Panc1 (cell line): ENCODE results near the gene FRMD8. TPM values are rescaled to one million over a fixed set of nuclear protein-coding genes. Genes with fewer than 3 reads are reported as not detected.
A peak's percentile ranks its signal among the peaks of the same experiment; 100 is the strongest.

Experiments
- ATAC-seq: fragments of 200-7000 bp; cut with Tn5 transposase; 2 replicates; pipeline ENCODE4 v1.9.1; 2020; ENCODE audit warnings: mild to moderate bottlenecking, moderate library complexity
- BruUV-seq: library from RNA; stranded (reverse); fragments of 400-500 nt; replicated peaks from 2 replicates; lab custom pipeline; 2021; lab: Mats Ljungman, UMichigan
- CTCF ChIA-PET: fragments of 300-600 bp; sonication (Branson Sonifier 250); formaldehyde crosslinking; loops from one replicate; lab custom pipeline; 2022; ENCODE audit warnings: antibody characterized with exemption; lab: Charles Lee
- POLR2A ChIA-PET: fragments of 300-600 bp; sonication (Branson Sonifier 250); formaldehyde crosslinking; loops from one replicate; lab custom pipeline; 2022; ENCODE audit warnings: antibody characterized with exemption; lab: Charles Lee
- DNase-seq: peaks from one replicate; pipeline ENCODE4 v3.0.0-alpha.2; 2010; ENCODE audit warnings: low read depth, low spot score
- H3K27ac ChIP-seq: 2 replicates; pipeline ENCODE4 v1.5.1; 2011; ENCODE audit warnings: mild to moderate bottlenecking, low read length, inconsistent platforms
- H3K27me3 ChIP-seq: fragments of 200-500 bp; sonication (Bioruptor generic); 2 replicates; pipeline ENCODE4 v1.6.0; 2014; ENCODE audit warnings: low read length, inconsistent platforms; ENCODE audit not compliant: control insufficient read depth, insufficient read depth
- H3K36me3 ChIP-seq: fragments of 200-500 bp; sonication (Bioruptor generic); 2 replicates; pipeline ENCODE4 v1.5.1; 2014; ENCODE audit warnings: inconsistent platforms, mild to moderate bottlenecking, low read length, moderate library complexity; ENCODE audit not compliant: control insufficient read depth, insufficient read depth
- H3K4me1 ChIP-seq: 2 replicates; pipeline ENCODE4 v1.5.1; 2011; ENCODE audit warnings: inconsistent platforms, mild to moderate bottlenecking, low read length, moderate library complexity; ENCODE audit not compliant: control insufficient read depth, insufficient read depth
- H3K4me3 ChIP-seq, 2 experiments: 2 replicates each; pipeline ENCODE4 v1.5.1; 2011 to 2012; ENCODE audit warnings: low read depth in 2 of 2, low read length in 2 of 2, mild to moderate bottlenecking in 2 of 2, inconsistent platforms in 1 of 2, moderate library complexity in 1 of 2
- H3K9me3 ChIP-seq: fragments of 200-500 bp; sonication (Bioruptor generic); 2 replicates; pipeline ENCODE4 v1.5.1; 2014; ENCODE audit warnings: low read depth, mild to moderate bottlenecking, inconsistent platforms, low read length, moderate library complexity; ENCODE audit not compliant: control insufficient read depth, insufficient read depth
- CTCF ChIP-seq: fragments of 450-650 bp; IDR thresholded peaks from 2 replicates; pipeline ENCODE4 v1.5.1; 2017; ENCODE audit warnings: mild to moderate bottlenecking
- POLR2AphosphoS5 ChIP-seq: IDR thresholded peaks from 2 replicates; pipeline ENCODE4 v1.6.1; 2012; ENCODE audit warnings: mild to moderate bottlenecking, low read depth, low read length, moderate library complexity
- REST ChIP-seq, 2 experiments: IDR thresholded peaks; 2 replicates each; pipeline ENCODE4 v1.6.1; 2011 to 2012; ENCODE audit warnings: low read depth in 2 of 2, control low read depth in 1 of 2, low read length in 1 of 2, mild to moderate bottlenecking in 1 of 2, moderate library complexity in 1 of 2; ENCODE audit not compliant: insufficient read depth in 1 of 2
- SIN3A ChIP-seq: IDR thresholded peaks from 2 replicates; pipeline ENCODE4 v1.6.1; 2012; ENCODE audit warnings: low read depth, mild to moderate bottlenecking, low read length, moderate library complexity, borderline replicate concordance; ENCODE audit not compliant: insufficient read depth
- TCF7L2 ChIP-seq: IDR thresholded peaks from 2 replicates; pipeline ENCODE4 v1.6.1; 2011; ENCODE audit warnings: mild to moderate bottlenecking, low read depth, low read length, inconsistent platforms
- in situ Hi-C: cut with HindIII; loops from 2 replicates; pipeline ENCODE4 v1.10.0; 2016; ENCODE audit warnings: low sequenced_read_pairs, low pct_unique_long_range_greater_than_20kb
- intact Hi-C: fragments of 100-400 bp; cut with micrococcal nuclease; formaldehyde crosslinking; loops from one replicate; pipeline ENCODE4 v1.10.0; 2022; ENCODE audit not compliant: unreplicated experiment
- total RNA-seq: library from RNA; stranded (reverse); gene quantifications from one replicate; pipeline ENCODE4 v1.2.1, GENCODE V29; 2021; ENCODE audit not compliant: unreplicated experiment

Gene FRMD8
- total RNA-seq, 1 experiment from 2014 or later, result 85.8 TPM

GRCh38 chr11:65445604-65446445 lies 59.4 kb downstream of the FRMD8 start:
- intact Hi-C loops (no loop called here), in situ Hi-C loops (no loop called here)
- ATAC-seq (peak; percentile 2), DNase-seq (no peak)
- no peak overlapping the region for H3K4me3 ChIP-seq
- no peaks in the 10 kb centered on the region for H3K27me3 ChIP-seq
- POLR2A ChIA-PET, result interaction anchor here (0.5 to 3.5 kb wide), 13 partner anchors 18 to 158 kb away, joined by 3 to 8 read pairs (median 4); partner anchors contain the start of gene MALAT1
- BruUV-seq, result no TSS peak
- TF ChIP-seq SIN3A (no peak), TCF7L2 (no peak), REST (IDR thresholded peaks at IDR 0.05; ENCODE audit: insufficient read depth in 1 of 2, low read depth in 2 of 2, low read length in 1 of 2) (no peak), POLR2AphosphoS5 (no peak), CTCF (no peak)
- H3K27ac ChIP-seq, result peak overlapping the region; percentile 93
- CTCF ChIA-PET, result interaction anchor here (1.7 kb wide), 1 partner anchor 23 kb away, joined by 4 read pairs; no protein-coding TSS in a partner anchor
- H3K4me1 ChIP-seq, result peaks cover 87% of the 10 kb centered on the region
- H3K9me3 ChIP-seq, result no peaks in the 10 kb centered on the region
- no peaks in the 10 kb centered on the region for H3K36me3 ChIP-seq

DNA sequence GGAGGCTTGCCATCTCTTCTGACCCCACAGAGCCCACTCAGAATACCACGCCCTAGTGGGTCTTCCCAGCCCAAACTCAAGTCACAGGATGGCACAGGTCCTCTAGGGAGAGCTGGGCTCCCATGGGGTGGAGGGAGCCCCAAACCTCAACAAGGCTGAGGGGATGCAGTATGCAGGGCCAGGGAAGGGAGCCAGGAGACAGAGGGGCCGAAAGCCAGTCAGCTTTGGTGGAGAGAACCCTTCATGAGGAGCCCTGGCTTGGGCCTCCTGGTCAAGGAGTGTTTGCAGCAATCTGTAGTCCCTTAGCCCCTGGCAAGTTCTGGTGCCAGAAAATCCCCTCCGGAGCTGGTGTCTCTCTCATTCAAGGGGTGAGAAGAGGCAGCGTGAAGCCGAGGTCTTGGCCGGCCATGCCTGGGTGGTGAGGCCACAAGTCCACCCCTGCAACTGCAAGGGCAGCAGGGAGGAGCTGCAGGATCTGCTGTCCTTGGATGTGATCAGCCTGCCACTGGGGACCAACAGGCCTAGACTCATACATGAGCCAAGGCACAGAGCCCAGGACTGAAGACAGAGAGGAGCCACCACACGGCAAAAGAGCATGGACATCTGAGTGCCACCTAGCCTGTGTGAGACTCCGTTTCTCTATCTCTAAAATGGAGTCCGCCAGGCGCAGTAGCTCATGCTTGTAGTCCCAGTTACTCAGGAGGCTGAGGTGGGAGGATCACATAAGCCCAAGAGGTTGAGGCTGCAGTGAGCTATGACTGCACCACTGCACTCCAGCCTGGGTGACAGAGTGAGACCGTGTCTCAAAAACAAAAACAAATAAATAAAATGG lies 60.2 kb downstream of the FRMD8 start:
- TF ChIP-seq SIN3A, result no peak
- no peak for TF ChIP-seq CTCF
- TF ChIP-seq REST (IDR thresholded peaks at IDR 0.05; ENCODE audit: insufficient read depth in 1 of 2, low read depth in 2 of 2, low read length in 1 of 2), result no peak
- no peak for TF ChIP-seq POLR2AphosphoS5
- no peak for TF ChIP-seq TCF7L2
- peak; percentile 2; the same call in 1 of the 2 replicates for ATAC-seq
- Histone ChIP-seq H3K4me1 (peaks cover 79% of the 10 kb centered on the region), H3K36me3 (no peaks in the 10 kb centered on the region), H3K27me3 (no peaks in the 10 kb centered on the region), H3K27ac (peak overlapping the region; percentile 93), H3K4me3 (no peak overlapping the region), H3K9me3 (no peaks in the 10 kb centered on the region)
- intact Hi-C loops (no loop called here), in situ Hi-C loops (no loop called here)
- ChIA-PET POLR2A (interaction anchor here (0.7 to 3.5 kb wide), 10 partner anchors 9 to 65 kb away, joined by 3 to 8 read pairs (median 4); partner anchors contain the start of gene MALAT1), CTCF (no interaction called here)
- DNase-seq, result no peak
- no TSS peak for BruUV-seq
